DND-41 (cell line): ENCODE measurements around the gene MKNK1.

Source experiments
- ATAC-seq: fragments of 200-7000 bp; cut with Tn5 transposase; 3 replicates; pipeline ENCODE4 v1.9.1; 2021; ENCODE audit warnings: low read depth; ENCODE audit not compliant: insufficient read depth
- DNase-seq: peaks from one replicate; pipeline ENCODE4 v3.0.0-alpha.2; 2020
- H2AFZ ChIP-seq: 2 replicates; pipeline ENCODE4 v1.6.0; 2012; ENCODE audit warnings: low read depth, low read length
- H3K27ac ChIP-seq: 2 replicates; pipeline ENCODE4 v1.5.1; 2012; ENCODE audit warnings: low read length, inconsistent platforms
- H3K27me3 ChIP-seq: fragments of 200-600 bp; sonication (generic); 2 replicates; pipeline ENCODE4 v1.6.0; 2012; ENCODE audit warnings: low read length, mild to moderate bottlenecking, inconsistent platforms; ENCODE audit not compliant: insufficient read depth, poor library complexity
- H3K36me3 ChIP-seq: 2 replicates; pipeline ENCODE4 v1.5.1; 2012; ENCODE audit warnings: low read length, inconsistent platforms; ENCODE audit not compliant: insufficient read depth
- H3K4me1 ChIP-seq: 2 replicates; pipeline ENCODE4 v1.5.1; 2012; ENCODE audit warnings: mild to moderate bottlenecking, low read length; ENCODE audit not compliant: insufficient read depth
- H3K4me2 ChIP-seq: 2 replicates; pipeline ENCODE4 v1.6.0; 2012; ENCODE audit warnings: mild to moderate bottlenecking, moderate library complexity, low read length, inconsistent platforms; ENCODE audit not compliant: insufficient read depth
- H3K4me3 ChIP-seq, 2 experiments: fragments of 200-600 bp in 1 of 2; shearing (Covaris generic) in 1 of 2; 2 replicates each; pipeline ENCODE4 v1.5.1; 2012 to 2016; ENCODE audit warnings: inconsistent platforms in 2 of 2, low read length in 2 of 2, mild to moderate bottlenecking in 2 of 2, low read depth in 1 of 2, moderate library complexity in 1 of 2
- H3K79me2 ChIP-seq: 2 replicates; pipeline ENCODE4 v1.6.0; 2012; ENCODE audit warnings: low read length, inconsistent platforms; ENCODE audit not compliant: insufficient read depth
- H3K9ac ChIP-seq: 2 replicates; pipeline ENCODE4 v1.6.0; 2012; ENCODE audit warnings: low read depth, mild to moderate bottlenecking, inconsistent platforms, low read length, moderate library complexity
- H3K9me3 ChIP-seq: 2 replicates; pipeline ENCODE4 v1.5.1; 2012; ENCODE audit warnings: low read length, moderate library complexity, mild to moderate bottlenecking, inconsistent platforms; ENCODE audit not compliant: insufficient read depth, severe bottlenecking
- H4K20me1 ChIP-seq: 2 replicates; pipeline ENCODE4 v1.6.0; 2012; ENCODE audit warnings: low read length; ENCODE audit not compliant: insufficient read depth
- CTCF ChIP-seq: IDR thresholded peaks from 2 replicates; pipeline ENCODE4 v1.5.1; 2012; ENCODE audit warnings: borderline replicate concordance, low read length, moderate library complexity, mild to moderate bottlenecking; ENCODE audit not compliant: poor library complexity, severe bottlenecking; ENCODE audit errors: extremely low read depth
- EZH2 ChIP-seq: IDR thresholded peaks from 3 replicates; pipeline ENCODE4 v1.6.1; 2012; ENCODE audit warnings: borderline replicate concordance, low read depth, mild to moderate bottlenecking, moderate library complexity, low read length, inconsistent platforms; ENCODE audit not compliant: severe bottlenecking

The MKNK1 gene

GRCh38 chr1:46582972-46583371 lies 21.1 kb downstream of the MKNK1 start:
- H3K4me2 ChIP-seq, result no peak overlapping the region

GRCh38 chr1:46581681-46582455 lies 22.2 kb downstream of the MKNK1 start:
- Histone ChIP-seq H3K36me3 (peaks cover 22% of the 10 kb centered on the region), H2AFZ (no peak overlapping the region), H3K4me3 (no peak overlapping the region), H3K79me2 (no peaks in the 10 kb centered on the region), H3K9me3 (no peaks in the 10 kb centered on the region), H4K20me1 (no peaks in the 10 kb centered on the region), H3K4me2 (no peak overlapping the region), H3K27ac (no peak overlapping the region), H3K27me3 (no peaks in the 10 kb centered on the region), H3K9ac (no peak overlapping the region), H3K4me1 (peaks cover 10% of the 10 kb centered on the region)
- ATAC-seq (peak; percentile 94), DNase-seq (peak; percentile 33)
- TF ChIP-seq EZH2, result no peak
- TF ChIP-seq CTCF, result no peak

More at GRCh38 chr1:46582972-46583371, 21.1 kb downstream of the MKNK1 start:
- no peaks in the 10 kb centered on the region for H4K20me1 ChIP-seq
- H3K9me3 ChIP-seq, result no peaks in the 10 kb centered on the region
- peaks cover 22% of the 10 kb centered on the region for H3K36me3 ChIP-seq
- H3K79me2 ChIP-seq, result no peaks in the 10 kb centered on the region
- no peaks in the 10 kb centered on the region for H3K27me3 ChIP-seq
- ATAC-seq (no peak), DNase-seq (no peak)
- no peak overlapping the region for H3K4me3 ChIP-seq
- H3K4me1 ChIP-seq, result peaks cover 10% of the 10 kb centered on the region
- no peak overlapping the region for H3K27ac ChIP-seq
- no peak for TF ChIP-seq EZH2
- TF ChIP-seq CTCF, result no peak
- no peak overlapping the region for H2AFZ ChIP-seq
- no peak overlapping the region for H3K9ac ChIP-seq

GRCh38 chr1:46580140-46580903 lies 23.7 kb downstream of the MKNK1 start:
- H3K4me3 ChIP-seq, result no peak overlapping the region
- H4K20me1 ChIP-seq, result no peaks in the 10 kb centered on the region
- no peak overlapping the region for H2AFZ ChIP-seq
- no peaks in the 10 kb centered on the region for H3K79me2 ChIP-seq
- H3K4me2 ChIP-seq, result no peak overlapping the region
- peaks cover 10% of the 10 kb centered on the region for H3K4me1 ChIP-seq
- H3K9me3 ChIP-seq, result no peaks in the 10 kb centered on the region
- no peak for DNase-seq
- H3K9ac ChIP-seq, result no peak overlapping the region
- no peak overlapping the region for H3K27ac ChIP-seq
- no peak for ATAC-seq
- peaks cover 22% of the 10 kb centered on the region for H3K36me3 ChIP-seq
- no peaks in the 10 kb centered on the region for H3K27me3 ChIP-seq
- TF ChIP-seq CTCF (no peak), EZH2 (no peak)
